Omental fat pad (tissue), 4 donors: Measurements from ENCODE around the gene SLC2A9. TPM values are rescaled to one million over a fixed set of nuclear protein-coding genes. Genes with fewer than 3 reads are reported as not detected.

Source experiments
- ATAC-seq: fragments of 150-250 bp; one replicate; pipeline ENCODE4 v1.9.1; 2016; ENCODE audit warnings: mild to moderate bottlenecking, moderate library complexity; ENCODE audit not compliant: low FRiP score
- DNase-seq: peaks from one replicate; pipeline ENCODE4 v3.0.0-alpha.2; 2019; ENCODE audit warnings: low spot score
- total RNA-seq, 4 donors: library from RNA; depleted of rRNA; stranded (reverse); fragments of >200 nt; gene quantifications; one replicate each; pipeline ENCODE4 v1.1.0, GENCODE V29; 2016
- TF ChIP-seq, protein P1 (sequence below), 3 donors: fragments of 450-650 bp; IDR thresholded peaks; one replicate each; pipeline ENCODE4 v1.5.1; 2016 to 2017; ENCODE audit warnings: antibody characterized with exemption in 3 of 3, mild to moderate bottlenecking in 3 of 3, moderate library complexity in 2 of 3

The SLC2A9 gene
- total RNA-seq, 4 donors from 2014 or later: 4.7 to 8.5 (median 7.3) TPM

DNA sequence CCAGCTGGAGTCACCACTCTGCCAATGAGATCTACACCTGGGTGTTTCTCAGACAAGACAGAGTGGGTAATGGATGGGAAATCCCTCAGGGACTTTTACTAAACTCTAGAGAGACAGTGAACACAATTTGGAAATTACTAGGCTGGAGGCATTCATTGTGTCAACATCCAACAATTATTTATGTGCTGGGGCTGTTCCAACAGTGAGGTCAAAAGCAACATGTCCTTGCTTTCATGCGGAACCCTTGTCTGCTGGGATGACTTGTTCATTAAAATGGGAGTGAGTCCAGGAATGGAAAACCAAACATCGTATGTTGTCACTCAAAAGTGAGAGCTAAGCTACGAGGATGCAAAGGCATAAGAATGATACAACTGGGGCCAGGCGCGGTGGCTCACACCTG lies 185.9 kb downstream of the SLC2A9 start:
- ATAC-seq: no peak
- TF ChIP-seq, protein P1, sequence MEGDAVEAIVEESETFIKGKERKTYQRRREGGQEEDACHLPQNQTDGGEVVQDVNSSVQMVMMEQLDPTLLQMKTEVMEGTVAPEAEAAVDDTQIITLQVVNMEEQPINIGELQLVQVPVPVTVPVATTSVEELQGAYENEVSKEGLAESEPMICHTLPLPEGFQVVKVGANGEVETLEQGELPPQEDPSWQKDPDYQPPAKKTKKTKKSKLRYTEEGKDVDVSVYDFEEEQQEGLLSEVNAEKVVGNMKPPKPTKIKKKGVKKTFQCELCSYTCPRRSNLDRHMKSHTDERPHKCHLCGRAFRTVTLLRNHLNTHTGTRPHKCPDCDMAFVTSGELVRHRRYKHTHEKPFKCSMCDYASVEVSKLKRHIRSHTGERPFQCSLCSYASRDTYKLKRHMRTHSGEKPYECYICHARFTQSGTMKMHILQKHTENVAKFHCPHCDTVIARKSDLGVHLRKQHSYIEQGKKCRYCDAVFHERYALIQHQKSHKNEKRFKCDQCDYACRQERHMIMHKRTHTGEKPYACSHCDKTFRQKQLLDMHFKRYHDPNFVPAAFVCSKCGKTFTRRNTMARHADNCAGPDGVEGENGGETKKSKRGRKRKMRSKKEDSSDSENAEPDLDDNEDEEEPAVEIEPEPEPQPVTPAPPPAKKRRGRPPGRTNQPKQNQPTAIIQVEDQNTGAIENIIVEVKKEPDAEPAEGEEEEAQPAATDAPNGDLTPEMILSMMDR (IDR thresholded peaks at IDR 0.05): no peak

DNA sequence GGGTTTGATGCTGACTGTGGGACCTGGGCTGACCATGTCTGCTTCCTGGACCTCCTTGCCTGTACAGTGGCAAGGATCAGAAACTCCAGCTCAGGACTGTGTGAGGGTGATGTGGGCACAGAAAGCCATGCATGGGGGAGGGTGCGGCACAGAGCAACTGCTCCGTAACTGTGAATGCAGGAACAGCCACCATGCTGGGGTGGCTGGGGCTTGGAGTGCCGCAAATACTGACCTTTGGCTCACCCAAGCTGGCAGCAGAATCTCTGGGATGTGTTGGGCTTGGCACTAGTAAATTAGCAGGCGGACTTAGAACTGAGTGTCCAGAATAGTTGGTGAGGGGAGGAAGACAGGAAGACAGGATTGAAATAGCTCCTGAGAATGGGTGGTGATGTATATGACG lies 187.9 kb downstream of the SLC2A9 start:
- TF ChIP-seq, protein P1 (IDR thresholded peaks at IDR 0.05): no peak
- DNase-seq: no peak
- no peak for ATAC-seq

More for the DNA sequence above, 185.9 kb downstream of the SLC2A9 start:
- DNase-seq: no peak

DNA sequence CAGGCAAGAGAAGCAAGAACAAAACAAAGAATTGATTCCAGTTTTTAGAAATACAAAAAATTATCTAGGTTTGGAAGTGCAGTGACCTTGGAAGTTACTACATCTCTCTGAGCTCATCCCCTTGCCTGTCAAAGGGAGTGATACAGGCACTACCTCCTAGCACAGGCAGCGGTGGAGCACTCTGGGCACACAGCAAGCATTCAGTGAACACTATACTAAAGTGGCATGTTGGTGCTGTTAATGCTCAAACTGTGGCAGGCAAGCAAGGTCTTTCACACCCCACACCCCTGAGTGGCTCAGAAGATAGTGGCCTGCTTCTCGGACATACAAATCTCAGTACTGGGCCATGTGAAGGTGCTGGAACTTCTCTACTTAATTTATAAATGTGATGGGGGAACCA lies 188.7 kb downstream of the SLC2A9 start:
- TF ChIP-seq, protein P1 (IDR thresholded peaks at IDR 0.05): no peak
- DNase-seq (no peak), ATAC-seq (no peak)

DNA sequence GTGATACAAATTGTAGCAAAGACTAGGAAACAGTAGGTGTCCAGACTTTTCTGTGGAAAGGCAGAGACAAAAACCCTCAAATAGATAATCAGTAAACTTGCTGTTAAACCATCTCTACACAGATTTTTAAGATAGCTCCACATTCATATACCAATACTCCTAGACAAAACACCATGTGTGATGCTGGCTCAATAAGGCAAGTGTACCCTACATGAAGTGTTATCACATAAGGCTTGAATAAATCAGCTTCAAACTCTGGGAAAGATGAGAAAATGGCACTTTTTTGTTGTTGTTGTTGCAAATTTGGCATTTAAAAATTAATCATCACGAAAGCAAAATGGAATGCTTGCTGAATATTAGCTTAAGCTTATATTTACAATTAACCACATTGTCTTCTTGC lies 194.7 kb downstream of the SLC2A9 start:
- ATAC-seq (no peak), DNase-seq (no peak)
- TF ChIP-seq, protein P1 (IDR thresholded peaks at IDR 0.05): no peak

DNA sequence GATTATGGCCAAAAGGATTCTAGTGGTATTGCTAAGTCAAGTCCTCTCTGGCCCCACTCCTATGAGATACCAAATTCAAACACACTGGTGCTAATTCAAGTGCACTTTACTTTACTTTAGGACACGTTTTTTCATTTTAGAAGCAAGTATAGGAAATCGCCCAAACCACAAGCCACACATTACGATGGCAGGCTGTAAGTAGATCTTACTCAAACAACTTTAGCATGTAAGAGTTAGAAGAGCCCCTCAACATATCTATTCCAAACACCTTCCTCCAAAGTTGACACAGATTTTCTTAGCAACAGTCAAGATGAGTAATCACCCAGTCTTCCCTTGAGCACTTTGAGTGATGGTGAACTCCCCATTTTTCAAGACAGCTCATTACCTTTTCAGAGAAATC lies 196.2 kb downstream of the SLC2A9 start:
- DNase-seq: no peak
- TF ChIP-seq, protein P1 (IDR thresholded peaks at IDR 0.05): no peak
- ATAC-seq: no peak

DNA sequence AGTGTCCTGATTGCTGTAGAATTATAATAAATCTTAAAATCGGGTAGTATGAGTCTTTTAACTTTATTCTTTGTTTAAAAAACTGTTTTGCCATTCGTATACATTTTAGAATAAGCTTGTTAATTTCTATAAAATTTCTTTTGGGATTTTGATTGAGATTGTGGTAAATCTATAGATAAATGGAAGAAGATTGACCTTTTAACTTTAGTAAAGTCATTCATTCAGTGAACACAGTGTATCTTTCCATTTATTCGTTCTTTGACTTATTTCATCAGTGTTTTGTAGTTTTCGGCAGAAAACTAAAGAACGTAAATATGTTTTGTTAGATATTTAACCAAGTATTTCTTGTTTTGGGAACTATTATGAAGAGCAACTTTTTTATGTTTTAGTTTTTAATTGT lies 201.0 kb downstream of the SLC2A9 start:
- ATAC-seq: no peak
- DNase-seq: no peak
- TF ChIP-seq, protein P1 (IDR thresholded peaks at IDR 0.05): no peak

DNA sequence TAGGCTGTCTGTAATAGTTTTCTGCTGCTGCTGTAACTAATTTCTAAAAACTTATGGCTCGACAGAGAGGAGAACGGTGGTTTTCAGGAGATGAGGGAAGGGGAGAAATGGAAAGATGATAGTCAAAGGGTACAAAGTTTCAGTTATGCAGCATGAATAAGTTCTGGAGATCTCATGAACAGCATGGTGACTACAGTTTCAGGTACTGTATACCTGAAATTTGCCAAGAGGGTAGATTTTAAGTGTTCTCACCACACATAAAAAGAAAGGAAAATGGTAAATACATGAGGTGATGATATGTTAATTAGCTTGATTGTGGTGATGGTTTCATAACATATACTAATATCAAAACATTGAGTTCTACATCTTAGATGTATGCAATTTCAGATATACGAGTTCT lies 205.0 kb downstream of the SLC2A9 start:
- ATAC-seq (no peak), DNase-seq (no peak)
- TF ChIP-seq, protein P1 (IDR thresholded peaks at IDR 0.05): no peak
